Measurements from ENCODE around the gene SUSD3.

SUSD3 gene

GRCh38 chr9:93105620-93106019 lies 47.1 kb downstream of the SUSD3 start:
- TF ChIP-seq ZNF274 (IDR thresholded peaks at IDR 0.05; ENCODE audit: low read depth, low read length), result no peak
- H3K4me3 ChIP-seq (ENCODE audit: low read length), result no peak overlapping the region

GRCh38 chr9:93107151-93107824 lies 48.8 kb downstream of the SUSD3 start:
- no peak overlapping the region for H3K4me3 ChIP-seq (ENCODE audit: low read length)
- no peak for TF ChIP-seq ZNF274 (IDR thresholded peaks at IDR 0.05; ENCODE audit: low read depth, low read length)

GRCh38 chr9:93107825-93108161 lies 49.3 kb downstream of the SUSD3 start:
- H3K4me3 ChIP-seq (ENCODE audit: low read length), result no peak overlapping the region
- TF ChIP-seq ZNF274 (IDR thresholded peaks at IDR 0.05; ENCODE audit: low read depth, low read length), result no peak

DNA sequence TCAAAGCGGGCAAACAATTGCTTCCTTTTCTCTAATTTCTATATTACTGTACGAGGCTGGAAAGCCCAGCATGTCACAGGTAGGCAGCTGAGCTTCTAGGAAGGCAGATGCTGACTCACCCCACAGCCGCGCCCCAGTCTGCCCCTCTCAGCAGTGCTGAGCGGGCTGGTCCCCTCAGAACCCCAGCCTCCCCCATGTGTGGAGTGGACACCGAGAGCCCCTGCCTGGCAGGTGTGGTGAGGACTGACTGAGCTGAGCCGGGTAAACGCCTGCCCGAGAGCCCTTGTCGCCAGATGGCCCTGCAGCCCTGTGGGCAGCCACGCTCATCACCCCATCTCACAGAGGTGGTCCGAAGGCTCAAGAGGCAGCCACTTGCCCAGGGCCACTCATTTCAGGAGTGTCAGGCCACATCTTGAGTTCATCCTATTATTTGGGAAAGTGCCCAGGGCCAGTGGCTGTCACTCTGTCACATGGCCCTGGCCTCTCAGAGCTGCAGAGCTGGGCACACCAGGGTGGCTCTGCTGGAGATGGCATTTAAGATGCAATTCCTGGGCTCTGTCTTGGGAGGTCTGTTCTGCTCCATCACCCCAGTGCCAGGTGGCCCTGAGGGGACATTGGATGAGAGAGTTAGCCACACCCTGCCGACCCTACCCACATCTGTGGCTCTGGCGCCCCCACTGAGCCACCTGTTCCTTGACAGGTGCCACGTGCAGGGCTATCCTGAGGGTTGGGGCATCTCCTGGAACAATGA lies 50.0 kb downstream of the SUSD3 start:
- no peak for TF ChIP-seq ZNF274 (IDR thresholded peaks at IDR 0.05; ENCODE audit: low read depth, low read length)
- no peak overlapping the region for H3K4me3 ChIP-seq (ENCODE audit: low read length)

- TF ChIP-seq ZNF274 (IDR thresholded peaks at IDR 0.05; ENCODE audit: low read depth, low read length), result no peak
- H3K4me3 ChIP-seq (ENCODE audit: low read length), result no peak overlapping the region
Observed at GRCh38 chr9:93110311-93110855, 51.9 kb downstream of the SUSD3 start.

- no peak overlapping the region for H3K4me3 ChIP-seq (ENCODE audit: low read length)
- no peak for TF ChIP-seq ZNF274 (IDR thresholded peaks at IDR 0.05; ENCODE audit: low read depth, low read length)
Observed at GRCh38 chr9:93111001-93111370, 52.5 kb downstream of the SUSD3 start.

- H3K4me3 ChIP-seq (ENCODE audit: low read length), result no peak overlapping the region
- TF ChIP-seq ZNF274 (IDR thresholded peaks at IDR 0.05; ENCODE audit: low read depth, low read length), result no peak
Observed at GRCh38 chr9:93111371-93112115, 53.0 kb downstream of the SUSD3 start.

GRCh38 chr9:93112116-93112863 lies 53.8 kb downstream of the SUSD3 start:
- H3K4me3 ChIP-seq (ENCODE audit: low read length), result no peak overlapping the region
- no peak for TF ChIP-seq ZNF274 (IDR thresholded peaks at IDR 0.05; ENCODE audit: low read depth, low read length)

GRCh38 chr9:93112864-93113389 lies 54.4 kb downstream of the SUSD3 start:
- TF ChIP-seq ZNF274 (IDR thresholded peaks at IDR 0.05; ENCODE audit: low read depth, low read length), result no peak

DNA sequence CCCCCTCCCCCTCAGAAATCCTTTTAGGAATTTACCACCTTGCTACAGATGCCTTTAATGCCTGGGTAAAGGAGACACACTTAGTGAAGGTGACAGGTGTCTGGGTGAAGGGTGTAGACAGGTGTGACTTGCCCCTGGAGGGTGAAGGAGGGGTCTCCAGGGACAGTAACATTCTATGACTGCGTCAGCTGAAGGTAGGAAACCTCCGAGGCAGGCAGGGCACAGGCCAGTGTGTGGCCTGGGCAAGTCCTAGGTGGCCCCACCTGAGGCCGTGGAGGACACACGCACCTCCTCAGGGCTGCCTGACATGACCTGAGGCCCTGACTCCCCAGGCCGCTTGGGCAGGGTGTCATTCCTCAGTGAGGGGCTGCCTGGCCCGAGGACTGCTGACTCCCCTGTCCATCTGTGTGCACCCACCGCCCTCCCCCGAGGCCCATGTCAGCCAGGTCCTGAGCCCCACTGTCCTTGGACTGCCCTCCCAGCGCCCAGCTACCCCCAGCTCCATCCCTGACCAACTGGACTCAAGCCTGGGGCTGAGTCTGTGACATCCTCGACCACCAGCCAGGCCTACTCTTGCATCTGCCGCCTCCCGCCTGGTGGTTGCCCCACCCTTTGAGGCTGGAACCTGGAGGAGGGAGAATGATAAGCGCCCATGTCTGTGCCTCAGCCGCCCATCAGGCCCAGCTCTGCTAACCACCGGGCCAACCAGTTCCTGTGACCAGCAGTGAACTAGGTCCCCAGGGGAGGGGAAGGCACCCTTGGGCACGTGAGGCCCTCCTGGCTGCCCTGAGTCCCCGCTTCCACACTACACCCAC lies 55.9 kb downstream of the SUSD3 start:
- TF ChIP-seq ZNF274 (IDR thresholded peaks at IDR 0.05; ENCODE audit: low read depth, low read length), result no peak
- no peak overlapping the region for H3K4me3 ChIP-seq (ENCODE audit: low read length)

More at GRCh38 chr9:93112864-93113389, 54.4 kb downstream of the SUSD3 start:
- H3K4me3 ChIP-seq (ENCODE audit: low read length), result no peak overlapping the region

- no peak for TF ChIP-seq ZNF274 (IDR thresholded peaks at IDR 0.05; ENCODE audit: low read depth, low read length)
- no peak overlapping the region for H3K4me3 ChIP-seq (ENCODE audit: low read length)
Observed at GRCh38 chr9:93114984-93115335, 56.5 kb downstream of the SUSD3 start.

- no peak for TF ChIP-seq ZNF274 (IDR thresholded peaks at IDR 0.05; ENCODE audit: low read depth, low read length)
- H3K4me3 ChIP-seq (ENCODE audit: low read length), result no peak overlapping the region
Observed at GRCh38 chr9:93115486-93116071, 57.1 kb downstream of the SUSD3 start.

Measured in GM08714 (cell line).